ENCODE measurements around the gene CELA2A. TPM values are rescaled to one million over a fixed set of nuclear protein-coding genes. Genes with fewer than 3 reads are reported as not detected.

Gene CELA2A
- total and polyA plus RNA-seq, 9 of the 15 experiments (the other 6 are each of a cell fraction or from before 2014, with no cell fraction given), result 0.62 TPM; not detected in 8

DNA sequence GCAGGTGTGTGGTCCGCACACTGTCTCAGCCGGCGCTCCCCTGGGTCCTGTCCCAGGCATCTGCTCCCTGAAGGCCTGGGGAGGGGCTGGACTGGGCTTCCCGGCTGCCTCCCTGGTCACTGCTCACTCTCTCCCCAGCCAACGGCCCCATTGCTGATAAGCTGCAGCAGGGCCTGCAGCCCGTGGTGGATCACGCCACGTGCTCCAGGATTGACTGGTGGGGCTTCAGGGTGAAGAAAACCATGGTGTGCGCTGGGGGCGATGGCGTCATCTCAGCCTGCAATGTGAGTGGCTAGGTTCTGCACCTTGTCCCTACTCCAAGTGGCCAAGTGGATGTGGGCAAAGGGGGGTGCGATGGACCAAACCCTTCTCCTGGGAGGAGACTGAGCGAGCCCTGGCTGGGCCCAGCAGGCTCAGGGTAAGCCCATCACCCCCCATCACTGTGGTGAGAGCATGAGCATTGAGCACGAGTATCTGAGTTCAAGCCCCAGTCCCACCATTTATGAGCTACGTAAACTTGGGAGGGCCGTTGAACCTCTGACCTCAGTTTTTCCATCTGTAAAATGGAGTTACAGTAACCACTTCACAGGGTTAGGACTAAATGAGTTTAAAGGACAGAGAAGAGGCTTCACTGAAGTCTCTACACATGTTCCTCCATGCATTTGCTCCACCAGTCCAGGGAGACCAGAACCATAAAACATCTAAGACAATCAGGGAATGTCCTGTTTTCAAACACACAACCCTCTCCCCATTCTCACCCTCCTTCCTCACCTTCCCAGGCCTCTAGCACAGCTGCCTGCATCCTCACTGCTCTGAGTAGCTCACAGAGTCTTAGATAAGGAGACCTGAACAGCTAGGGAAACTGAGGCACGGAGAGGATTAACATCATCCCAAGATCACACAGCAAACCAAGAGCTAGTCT, 11.8 kb upstream of the CELA2A start (continued):
- TF ChIP-seq OTX1 (CRISPR knock-in tag; IDR thresholded peaks at IDR 0.05), result no peak
- TF ChIP-seq BRCA1 (IDR thresholded peaks at IDR 0.05), result no peak
- TF ChIP-seq BRCA1 (CRISPR knock-in tag; IDR thresholded peaks at IDR 0.05), result no peak
- TF ChIP-seq, protein P1, sequence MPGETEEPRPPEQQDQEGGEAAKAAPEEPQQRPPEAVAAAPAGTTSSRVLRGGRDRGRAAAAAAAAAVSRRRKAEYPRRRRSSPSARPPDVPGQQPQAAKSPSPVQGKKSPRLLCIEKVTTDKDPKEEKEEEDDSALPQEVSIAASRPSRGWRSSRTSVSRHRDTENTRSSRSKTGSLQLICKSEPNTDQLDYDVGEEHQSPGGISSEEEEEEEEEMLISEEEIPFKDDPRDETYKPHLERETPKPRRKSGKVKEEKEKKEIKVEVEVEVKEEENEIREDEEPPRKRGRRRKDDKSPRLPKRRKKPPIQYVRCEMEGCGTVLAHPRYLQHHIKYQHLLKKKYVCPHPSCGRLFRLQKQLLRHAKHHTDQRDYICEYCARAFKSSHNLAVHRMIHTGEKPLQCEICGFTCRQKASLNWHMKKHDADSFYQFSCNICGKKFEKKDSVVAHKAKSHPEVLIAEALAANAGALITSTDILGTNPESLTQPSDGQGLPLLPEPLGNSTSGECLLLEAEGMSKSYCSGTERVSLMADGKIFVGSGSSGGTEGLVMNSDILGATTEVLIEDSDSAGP (CRISPR knock-in tag; IDR thresholded peaks at IDR 0.05), result 0 out of 2 replicates have a peak, but pooled peaks have one; percentile 16
- TF ChIP-seq, protein P2, sequence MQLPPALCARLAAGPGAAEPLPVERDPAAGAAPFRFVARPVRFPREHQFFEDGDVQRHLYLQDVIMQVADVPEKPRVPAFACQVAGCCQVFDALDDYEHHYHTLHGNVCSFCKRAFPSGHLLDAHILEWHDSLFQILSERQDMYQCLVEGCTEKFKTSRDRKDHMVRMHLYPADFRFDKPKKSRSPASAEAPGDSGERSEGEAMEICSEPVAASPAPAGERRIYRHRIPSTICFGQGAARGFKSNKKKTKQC (CRISPR knock-in tag; IDR thresholded peaks at IDR 0.05), result 0 out of 2 replicates have a peak, but pooled peaks have one; percentile 60
- TF ChIP-seq RBM17 (IDR thresholded peaks at IDR 0.05; ENCODE audit: borderline replicate concordance, low read depth, low read length), result no peak
- no peak for TF ChIP-seq POLR2A (conservative IDR thresholded peaks at IDR 0.05)
- TF ChIP-seq TRIM28 (IDR thresholded peaks at IDR 0.05), result no peak
- peak; percentile 96 for TF ChIP-seq HDAC2 (IDR thresholded peaks at IDR 0.05)
- TF ChIP-seq HNRNPUL1 (IDR thresholded peaks at IDR 0.05; ENCODE audit: low read length), result no peak
- TF ChIP-seq, protein P3, sequence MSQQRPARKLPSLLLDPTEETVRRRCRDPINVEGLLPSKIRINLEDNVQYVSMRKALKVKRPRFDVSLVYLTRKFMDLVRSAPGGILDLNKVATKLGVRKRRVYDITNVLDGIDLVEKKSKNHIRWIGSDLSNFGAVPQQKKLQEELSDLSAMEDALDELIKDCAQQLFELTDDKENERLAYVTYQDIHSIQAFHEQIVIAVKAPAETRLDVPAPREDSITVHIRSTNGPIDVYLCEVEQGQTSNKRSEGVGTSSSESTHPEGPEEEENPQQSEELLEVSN (IDR thresholded peaks at IDR 0.05; ENCODE audit: borderline replicate concordance in 1 of 2, extremely low read depth in 1 of 2, insufficient read depth in 1 of 2, insufficient read length in 1 of 2, low read depth in 1 of 2, low read length in 1 of 2, poor library complexity in 1 of 2, severe bottlenecking in 1 of 2), result peak; percentile 86
- TF ChIP-seq PHF20 (IDR thresholded peaks at IDR 0.05; ENCODE audit: partially characterized antibody), result peak; percentile 74
- peak; percentile 59; the same call in 1 of the 2 replicates for TF ChIP-seq JUN (IDR thresholded peaks at IDR 0.05; ENCODE audit: borderline replicate concordance, low read depth, low read length)
- TF ChIP-seq JUN (CRISPR knock-in tag; IDR thresholded peaks at IDR 0.05; ENCODE audit: borderline replicate concordance), result no peak
- peak; percentile 93 for TF ChIP-seq SMARCA5 (IDR thresholded peaks at IDR 0.05)
- peak in 1 of 2 experiments; percentile 55; a peak in 2 of 4 replicates for TF ChIP-seq MAZ (CRISPR knock-in tag; conservative IDR thresholded peaks at IDR 0.05 in 1 of 2, IDR thresholded peaks at IDR 0.05 in 1 of 2)
- TF ChIP-seq, protein P4, sequence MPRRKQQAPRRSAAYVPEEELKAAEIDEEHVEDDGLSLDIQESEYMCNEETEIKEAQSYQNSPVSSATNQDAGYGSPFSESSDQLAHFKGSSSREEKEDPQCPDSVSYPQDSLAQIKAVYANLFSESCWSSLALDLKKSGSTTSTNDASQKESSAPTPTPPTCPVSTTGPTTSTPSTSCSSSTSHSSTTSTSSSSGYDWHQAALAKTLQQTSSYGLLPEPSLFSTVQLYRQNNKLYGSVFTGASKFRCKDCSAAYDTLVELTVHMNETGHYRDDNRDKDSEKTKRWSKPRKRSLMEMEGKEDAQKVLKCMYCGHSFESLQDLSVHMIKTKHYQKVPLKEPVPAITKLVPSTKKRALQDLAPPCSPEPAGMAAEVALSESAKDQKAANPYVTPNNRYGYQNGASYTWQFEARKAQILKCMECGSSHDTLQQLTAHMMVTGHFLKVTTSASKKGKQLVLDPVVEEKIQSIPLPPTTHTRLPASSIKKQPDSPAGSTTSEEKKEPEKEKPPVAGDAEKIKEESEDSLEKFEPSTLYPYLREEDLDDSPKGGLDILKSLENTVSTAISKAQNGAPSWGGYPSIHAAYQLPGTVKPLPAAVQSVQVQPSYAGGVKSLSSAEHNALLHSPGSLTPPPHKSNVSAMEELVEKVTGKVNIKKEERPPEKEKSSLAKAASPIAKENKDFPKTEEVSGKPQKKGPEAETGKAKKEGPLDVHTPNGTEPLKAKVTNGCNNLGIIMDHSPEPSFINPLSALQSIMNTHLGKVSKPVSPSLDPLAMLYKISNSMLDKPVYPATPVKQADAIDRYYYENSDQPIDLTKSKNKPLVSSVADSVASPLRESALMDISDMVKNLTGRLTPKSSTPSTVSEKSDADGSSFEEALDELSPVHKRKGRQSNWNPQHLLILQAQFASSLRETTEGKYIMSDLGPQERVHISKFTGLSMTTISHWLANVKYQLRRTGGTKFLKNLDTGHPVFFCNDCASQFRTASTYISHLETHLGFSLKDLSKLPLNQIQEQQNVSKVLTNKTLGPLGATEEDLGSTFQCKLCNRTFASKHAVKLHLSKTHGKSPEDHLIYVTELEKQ (CRISPR knock-in tag; IDR thresholded peaks at IDR 0.05), result no peak

Measured in K562 (cell line).